Small intestine (tissue), 7 donors: Measurements from ENCODE around the gene VPS37C. TPM values are rescaled to one million over a fixed set of nuclear protein-coding genes. Genes with fewer than 3 reads are reported as not detected.

Experiments used
- DNase-seq, 2 donors: peaks; one replicate each; pipeline versions ENCODE4 v3.0.0 to v3.0.0-alpha.2; 2013
- FAIRE-seq: peaks from 2 replicates; lab custom pipeline; 2012; peaks lifted over from hg19 to GRCh38; lab: Jason Lieb, UNC
- H3K27ac ChIP-seq, 3 donors: one replicate each; pipeline ENCODE4 v1.5.1; 2013; ENCODE audit warnings: low read length in 2 of 3, mild to moderate bottlenecking in 2 of 3, control low read depth in 1 of 3, inconsistent platforms in 1 of 3, low read depth in 1 of 3, moderate library complexity in 1 of 3
- H3K27me3 ChIP-seq, 3 donors: one replicate each; pipeline ENCODE4 v1.6.1; 2013; ENCODE audit warnings: low read length in 3 of 3, inconsistent platforms in 1 of 3; ENCODE audit not compliant: control insufficient read depth in 3 of 3, insufficient read depth in 3 of 3
- H3K36me3 ChIP-seq, 3 donors: one replicate each; pipeline ENCODE4 v1.6.1; 2013; ENCODE audit warnings: low read length in 3 of 3, inconsistent platforms in 1 of 3, low read depth in 1 of 3, mild to moderate bottlenecking in 1 of 3, moderate library complexity in 1 of 3; ENCODE audit not compliant: control insufficient read depth in 3 of 3, insufficient read depth in 2 of 3
- H3K4me1 ChIP-seq, 3 donors: one replicate each; pipeline ENCODE4 v1.6.1; 2013; ENCODE audit warnings: low read length in 2 of 3, inconsistent platforms in 1 of 3, low read depth in 1 of 3, mild to moderate bottlenecking in 1 of 3, moderate library complexity in 1 of 3; ENCODE audit not compliant: control insufficient read depth in 3 of 3, insufficient read depth in 2 of 3
- H3K4me3 ChIP-seq, 3 donors: one replicate each; pipeline ENCODE4 v1.5.1; 2013; ENCODE audit warnings: low read length in 3 of 3, control low read depth in 1 of 3, inconsistent platforms in 1 of 3, low read depth in 1 of 3, mild to moderate bottlenecking in 1 of 3, moderate library complexity in 1 of 3
- H3K9me3 ChIP-seq, 2 donors: one replicate each; pipeline ENCODE4 v1.6.1; 2013; ENCODE audit warnings: low read depth in 1 of 2, low read length in 1 of 2; ENCODE audit not compliant: control insufficient read depth in 2 of 2, insufficient read depth in 1 of 2
- WGBS, 3 donors: extraction: QIAGEN DNeasy Blood & Tissue Kit; methylation state at CpG; one replicate each; pipeline ENCODE4 v1.1.7; 2013; 5-methylcytosine and 5-hydroxymethylcytosine counted together
- polyA plus RNA-seq, 4 donors: library from polyadenylated mRNA; stranded (reverse) in 3 of 4; unstranded in 1 of 4; fragments of 200-250 nt in 3 of 4; fragments of 120-200 nt in 1 of 4; gene quantifications; one replicate each; pipeline versions ENCODE4 v1.2.1 to v1.2.3, GENCODE V29; 2013
- donor health status: healthy with polysubstance abuse.
- donor health status: control.
- donor health status: control.
- donor health status: Bipolar disorder and iron deficiency.
- donor health status: healthy.

VPS37C gene
- polyA plus RNA-seq, 4 donors: 17.8 to 40.4 (median 30.9) TPM

DNA sequence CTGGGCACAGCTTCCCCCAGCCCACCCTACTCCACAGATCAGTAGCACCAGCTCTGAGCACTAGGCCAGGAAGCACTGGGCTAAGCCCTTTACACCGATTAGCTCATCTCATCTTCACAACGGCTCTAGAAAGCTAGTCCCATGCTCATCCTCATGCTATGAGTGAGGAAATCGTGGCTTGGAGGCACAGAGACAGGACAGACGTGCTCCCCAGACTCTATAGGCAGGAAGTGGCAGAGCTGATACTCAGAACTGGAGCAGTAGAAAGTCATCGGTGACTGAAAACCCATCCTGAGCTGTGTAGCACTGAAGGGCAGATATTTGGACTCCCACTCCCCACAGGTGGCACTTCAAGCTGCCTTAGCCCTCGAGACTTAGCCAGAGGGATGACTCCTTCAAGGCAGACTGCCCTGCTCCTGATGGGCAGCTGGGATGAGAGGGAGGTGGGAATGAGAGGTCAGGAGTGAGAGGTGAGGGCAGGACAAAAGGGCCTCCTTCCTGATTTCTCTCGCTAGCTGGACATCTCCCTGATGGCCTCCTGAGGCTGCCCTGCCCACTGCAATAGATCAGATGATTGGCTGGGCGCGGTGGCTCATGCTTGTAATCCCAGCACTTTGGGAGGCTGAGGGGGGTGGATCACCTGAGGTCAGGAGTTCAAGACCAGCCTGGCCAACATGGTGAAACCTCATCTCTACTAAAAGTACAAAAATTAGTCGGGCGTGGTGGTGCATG lies 49.3 kb downstream of the VPS37C start:
- no peaks in the 10 kb centered on the region for H3K36me3 ChIP-seq
- no peaks in the 10 kb centered on the region for H3K27me3 ChIP-seq
- H3K4me3 ChIP-seq: no peak overlapping the region
- no peaks in the 10 kb centered on the region for H3K4me1 ChIP-seq
- DNase-seq: peak in 1 of 2 donors; percentile 51
- no peak for FAIRE-seq
- no peaks in the 10 kb centered on the region for H3K9me3 ChIP-seq
- peak overlapping the region in 1 of 3 donors; percentile 34 for H3K27ac ChIP-seq
- WGBS, 3 donors: 76 to 86% (median 78%) methylated on average over 11 of the region's 11 CpGs

DNA sequence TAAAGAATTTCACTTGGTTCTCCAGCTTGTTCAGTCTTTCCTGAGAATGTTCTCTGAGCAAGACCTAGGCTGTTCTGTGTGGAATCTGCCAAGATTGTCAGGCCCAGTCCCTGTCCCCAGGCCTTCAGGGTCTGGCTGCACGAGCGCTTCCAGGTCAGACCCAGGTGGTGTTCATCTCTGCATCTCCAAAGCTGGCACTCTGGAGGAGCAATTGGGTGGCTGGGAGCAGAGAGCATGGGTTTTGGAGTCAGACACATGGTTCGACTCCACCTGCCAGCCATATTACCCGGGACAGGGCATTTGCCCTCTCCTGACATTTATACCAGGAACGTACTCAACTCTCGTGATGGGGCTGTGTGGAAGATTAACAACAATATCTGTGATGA lies 50.2 kb downstream of the VPS37C start:
- WGBS, 3 donors: 79 to 85% (median 84%) methylated on average over 6 of the region's 6 CpGs
- Histone ChIP-seq H3K9me3 (no peaks in the 10 kb centered on the region), H3K36me3 (no peaks in the 10 kb centered on the region), H3K27ac (no peak overlapping the region), H3K4me1 (no peaks in the 10 kb centered on the region), H3K27me3 (no peaks in the 10 kb centered on the region), H3K4me3 (no peak overlapping the region)
- no peak for DNase-seq
- FAIRE-seq: no peak

DNA sequence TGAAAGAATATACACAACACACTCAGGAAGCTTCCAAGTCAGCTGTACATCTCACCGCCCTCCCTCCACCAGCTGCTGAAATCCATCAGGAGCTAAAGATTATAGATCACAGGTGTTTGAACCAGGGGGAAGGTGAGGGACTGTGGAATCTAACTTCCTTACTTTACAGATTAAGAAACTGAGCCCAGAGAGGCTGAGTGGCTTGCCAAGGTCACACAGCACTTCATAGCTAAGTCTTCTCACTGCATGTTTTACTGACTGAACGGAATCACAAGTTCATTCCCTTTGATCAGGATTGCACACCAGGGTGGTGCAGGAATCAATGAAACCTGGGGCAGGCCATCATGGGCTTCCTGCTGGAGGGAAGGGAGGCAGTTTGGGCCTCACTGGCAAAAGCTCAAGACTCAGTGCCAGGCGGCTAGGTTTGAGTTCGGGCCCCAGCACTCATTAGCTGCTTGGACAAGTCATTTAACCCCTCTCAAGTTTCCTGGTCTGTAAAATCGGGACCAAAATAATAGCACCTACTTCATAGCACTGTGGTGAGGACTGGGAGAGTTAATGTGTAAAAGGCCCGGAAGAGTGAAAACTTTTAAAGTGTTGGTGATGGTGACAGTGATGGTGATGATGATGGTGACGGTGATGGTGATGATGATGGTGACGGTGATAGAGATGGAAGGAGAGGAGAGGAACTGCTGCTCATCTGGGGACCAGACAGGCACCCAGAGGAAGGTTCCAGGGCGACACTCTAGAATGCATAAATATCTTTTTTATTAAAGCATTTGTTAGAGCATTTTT lies 50.8 kb downstream of the VPS37C start:
- Histone ChIP-seq H3K27ac (no peak overlapping the region), H3K27me3 (no peaks in the 10 kb centered on the region), H3K4me3 (no peak overlapping the region), H3K4me1 (no peaks in the 10 kb centered on the region), H3K9me3 (no peaks in the 10 kb centered on the region), H3K36me3 (no peaks in the 10 kb centered on the region)
- no peak for FAIRE-seq
- WGBS, 3 donors: 82 to 85% (median 82%) methylated on average over 9 of the region's 9 CpGs
- no peak for DNase-seq

DNA sequence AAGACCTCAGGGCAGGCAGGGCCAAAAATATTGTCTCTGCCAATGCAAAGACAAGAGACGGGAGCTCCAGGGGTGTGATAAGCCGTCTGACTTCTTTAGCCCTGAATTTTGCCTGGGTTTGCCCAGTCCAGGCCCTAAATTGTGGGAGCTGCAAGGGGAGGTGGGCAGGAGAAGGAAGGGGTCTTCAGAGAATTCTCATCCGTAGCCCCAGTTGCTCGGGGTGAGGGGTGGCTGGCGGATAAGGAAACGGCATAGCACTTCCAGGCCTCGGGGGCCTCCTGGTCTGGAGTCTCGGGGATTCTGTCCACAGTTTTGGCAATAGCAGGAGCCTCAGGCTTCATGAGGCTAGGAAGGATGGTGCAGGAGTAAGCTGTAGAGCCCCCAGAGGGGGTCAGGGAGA lies 51.6 kb downstream of the VPS37C start:
- H3K9me3 ChIP-seq: no peaks in the 10 kb centered on the region
- H3K4me3 ChIP-seq: no peak overlapping the region
- H3K4me1 ChIP-seq: no peaks in the 10 kb centered on the region
- 82 to 96% (median 91%) methylated on average over 8 of the region's 8 CpGs for WGBS, 3 donors
- H3K36me3 ChIP-seq: no peaks in the 10 kb centered on the region
- H3K27me3 ChIP-seq: no peaks in the 10 kb centered on the region
- no peak for FAIRE-seq
- DNase-seq: no peak
- H3K27ac ChIP-seq: no peak overlapping the region

DNA sequence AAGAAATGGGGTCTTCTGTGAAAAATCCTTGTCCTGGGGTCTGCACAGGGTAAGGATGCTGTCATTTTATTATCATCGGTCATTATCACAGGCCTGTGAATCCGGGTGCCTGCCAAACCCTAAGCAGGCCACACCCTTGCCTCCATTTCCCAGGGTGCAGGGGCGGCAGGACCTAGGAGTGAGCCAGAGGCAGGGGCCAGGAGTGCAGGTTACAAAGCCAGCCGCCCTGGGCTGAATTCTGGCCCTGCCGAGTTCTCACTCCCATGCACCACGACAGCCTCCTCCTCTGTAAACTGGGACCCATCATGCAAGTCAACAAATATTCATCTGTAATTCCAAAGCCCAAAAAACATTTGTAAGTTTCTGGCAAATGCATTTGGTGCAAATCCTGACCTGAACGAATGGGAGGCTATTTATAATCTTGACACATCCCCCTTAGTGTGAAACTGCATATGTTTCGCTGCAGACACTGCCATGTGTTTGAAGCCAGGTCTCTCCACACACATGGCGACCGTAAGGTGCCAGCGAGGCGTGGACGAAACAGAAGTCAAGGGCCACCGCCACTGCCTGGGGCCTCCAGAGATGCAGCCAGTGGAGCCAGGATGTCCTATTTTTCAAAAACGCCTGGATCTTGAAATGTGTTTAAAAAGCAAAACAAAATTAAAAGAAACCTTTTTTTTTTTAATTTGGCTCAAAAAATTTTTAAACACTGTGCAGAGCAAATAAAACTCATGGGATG lies 52.2 kb downstream of the VPS37C start:
- Histone ChIP-seq H3K36me3 (no peaks in the 10 kb centered on the region), H3K27me3 (no peaks in the 10 kb centered on the region), H3K27ac (no peak overlapping the region), H3K4me3 (no peak overlapping the region), H3K9me3 (no peaks in the 10 kb centered on the region), H3K4me1 (no peaks in the 10 kb centered on the region)
- WGBS, 3 donors: 85 to 89% (median 86%) methylated on average over 15 of the region's 15 CpGs
- FAIRE-seq (no peak), DNase-seq (no peak)

DNA sequence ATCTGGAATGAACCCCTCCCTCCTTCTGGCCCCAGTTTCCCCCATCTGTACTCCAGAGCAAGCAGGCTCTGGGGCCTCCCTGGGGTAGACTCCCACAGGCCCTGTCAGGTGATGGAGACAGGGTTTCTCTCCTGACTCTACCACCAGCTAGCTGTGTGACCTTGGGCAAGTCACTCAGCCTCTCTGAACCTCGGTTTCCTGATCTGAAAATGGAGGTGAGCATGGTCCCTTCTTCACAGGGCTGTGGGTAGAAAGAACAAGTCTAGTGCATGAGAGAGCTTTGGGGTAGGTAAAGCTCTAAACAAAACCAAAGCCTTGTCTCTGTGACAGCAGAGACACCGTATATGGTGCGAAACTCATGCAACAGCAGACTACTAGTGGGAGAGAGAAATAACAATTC lies 53.3 kb downstream of the VPS37C start:
- Histone ChIP-seq H3K27me3 (no peaks in the 10 kb centered on the region), H3K9me3 (no peaks in the 10 kb centered on the region), H3K36me3 (no peaks in the 10 kb centered on the region), H3K27ac (no peak overlapping the region), H3K4me1 (no peaks in the 10 kb centered on the region), H3K4me3 (no peak overlapping the region)
- WGBS, 3 donors: 86 to 93% (median 88%) methylated on average over 3 of the region's 3 CpGs
- no peak for DNase-seq
- no peak for FAIRE-seq

DNA sequence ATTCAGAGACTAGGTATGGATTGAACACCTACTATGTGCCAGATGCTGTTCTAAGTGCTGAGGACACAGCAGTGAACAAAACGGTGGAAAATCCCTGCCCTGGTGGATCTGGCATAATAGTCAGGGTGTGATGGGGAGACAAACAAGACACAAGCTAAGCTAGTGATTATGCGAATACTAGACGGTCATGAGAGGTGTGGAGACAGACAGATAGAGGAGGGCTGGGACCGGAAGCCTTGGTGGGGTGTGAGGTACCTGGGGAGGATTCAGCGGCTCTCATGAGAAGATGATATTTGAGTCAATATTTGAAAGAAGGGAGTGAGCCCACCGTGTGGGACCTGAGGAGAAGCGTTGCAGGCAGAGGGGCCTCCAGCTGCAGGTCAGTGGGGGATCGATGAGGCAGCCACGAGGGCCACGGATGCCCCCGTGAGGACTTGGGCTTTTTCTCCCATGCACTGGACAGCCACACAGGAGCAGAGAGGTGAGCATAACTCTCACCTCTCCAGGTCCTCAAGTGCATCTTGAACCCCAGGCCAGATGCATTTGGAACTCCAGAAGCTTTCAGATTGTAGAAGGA lies 54.2 kb downstream of the VPS37C start:
- H3K4me1 ChIP-seq: no peaks in the 10 kb centered on the region
- H3K36me3 ChIP-seq: no peaks in the 10 kb centered on the region
- 79 to 82% (median 82%) methylated on average over 11 of the region's 11 CpGs for WGBS, 3 donors
- H3K4me3 ChIP-seq: no peak overlapping the region
- H3K27me3 ChIP-seq: no peaks in the 10 kb centered on the region
- no peaks in the 10 kb centered on the region for H3K9me3 ChIP-seq
- H3K27ac ChIP-seq: no peak overlapping the region
- no peak for DNase-seq
- FAIRE-seq: no peak

DNA sequence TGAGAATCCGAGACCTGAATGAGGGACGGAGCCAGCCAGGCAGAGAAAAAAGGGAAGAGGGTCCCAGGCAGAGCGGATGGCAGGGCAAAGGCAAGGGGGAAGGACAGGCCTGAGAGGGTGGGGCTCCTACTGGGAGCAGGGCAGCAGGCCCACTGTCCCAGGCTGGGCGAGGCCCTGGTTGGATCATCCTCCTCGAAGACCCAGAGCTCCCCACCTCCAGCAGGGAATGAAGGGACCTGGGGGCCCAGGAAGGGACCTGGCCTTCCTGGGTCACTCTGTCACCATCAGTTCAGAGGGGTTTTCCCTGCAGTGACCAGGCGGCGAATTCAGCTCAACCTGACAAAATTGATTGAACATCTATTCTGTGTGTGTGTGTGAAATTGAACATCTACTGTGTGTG lies 54.9 kb downstream of the VPS37C start:
- no peaks in the 10 kb centered on the region for H3K9me3 ChIP-seq
- no peak overlapping the region for H3K4me3 ChIP-seq
- DNase-seq: no peak
- FAIRE-seq: no peak
- H3K27ac ChIP-seq: no peak overlapping the region
- no peaks in the 10 kb centered on the region for H3K4me1 ChIP-seq
- H3K27me3 ChIP-seq: no peaks in the 10 kb centered on the region
- H3K36me3 ChIP-seq: no peaks in the 10 kb centered on the region
- 81 to 85% (median 82%) methylated on average over 7 of the region's 7 CpGs for WGBS, 3 donors
